Measurements from ENCODE around the gene ACER1. TPM values are rescaled to one million over a fixed set of nuclear protein-coding genes. Genes with fewer than 3 reads are reported as not detected.

Gene ACER1
- total RNA-seq, result 0.28 TPM in 1 of 2 replicates, not detected in the other

DNA sequence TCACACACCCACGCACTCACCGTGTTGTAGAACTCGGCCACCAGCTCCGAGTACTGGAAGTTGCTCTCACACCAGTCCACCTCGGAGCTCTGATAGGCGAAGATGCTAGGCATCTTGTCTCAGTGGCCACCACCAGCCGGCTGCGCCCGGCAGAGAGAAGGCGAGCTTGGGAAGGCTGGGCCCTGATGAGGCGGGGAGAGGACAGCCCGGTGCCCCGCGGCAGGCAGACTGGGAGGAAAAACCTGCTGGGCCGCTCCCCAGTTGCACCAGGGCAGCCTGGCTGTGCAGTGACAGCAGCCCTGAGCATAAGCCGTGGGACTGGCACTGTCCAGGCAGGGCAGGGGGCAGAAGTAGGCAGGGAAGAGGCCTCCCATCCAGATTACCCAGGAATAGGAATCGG, at the start of gene ACER1:
ACER1 (minus strand) TSS at position 174 of the 400 bp plus-strand sequence; CDS start at position 113, 61 bp downstream.
- intact Hi-C loops (cut with micrococcal nuclease), result no loop called here
- Mint-ChIP-seq H3K4me3 (no peak within 1 kb of the TSS), H3K4me1 (no peaks in the 10 kb centered on the region), H3K27ac (no peak within 1 kb of the TSS), H3K27me3 (no peaks in the 10 kb centered on the region), H3K9me3 (no peaks in the 10 kb centered on the region), H3K36me3 (ENCODE audit: low read depth) (no peaks in the 10 kb centered on the region)
- no peak for DNase-seq

- intact Hi-C loops (cut with micrococcal nuclease), result no loop called here
- no peak for DNase-seq
- Mint-ChIP-seq H3K27me3 (no peaks in the 10 kb centered on the region), H3K36me3 (ENCODE audit: low read depth) (peaks cover 62% of the 10 kb centered on the region), H3K4me3 (no peak overlapping the region), H3K4me1 (peaks cover 2% of the 10 kb centered on the region), H3K27ac (no peak overlapping the region), H3K9me3 (no peaks in the 10 kb centered on the region)
Measured at GRCh38 chr19:6383188-6383587, 49.8 kb upstream of the ACER1 start.

- H3K4me1 Mint-ChIP-seq, result no peaks in the 10 kb centered on the region
- H3K36me3 Mint-ChIP-seq (ENCODE audit: low read depth), result peaks cover 50% of the 10 kb centered on the region
- DNase-seq, result no peak
- H3K27ac Mint-ChIP-seq, result no peak overlapping the region
- H3K27me3 Mint-ChIP-seq, result no peaks in the 10 kb centered on the region
- H3K4me3 Mint-ChIP-seq, result no peak overlapping the region
- no peaks in the 10 kb centered on the region for H3K9me3 Mint-ChIP-seq
- intact Hi-C loops (cut with micrococcal nuclease), result no loop called here
Measured at GRCh38 chr19:6381030-6381750, 47.8 kb upstream of the ACER1 start.

- no peak for DNase-seq
- H3K4me1 Mint-ChIP-seq, result no peaks in the 10 kb centered on the region
- no peaks in the 10 kb centered on the region for H3K9me3 Mint-ChIP-seq
- H3K27me3 Mint-ChIP-seq, result no peaks in the 10 kb centered on the region
- peaks cover 42% of the 10 kb centered on the region for H3K36me3 Mint-ChIP-seq (ENCODE audit: low read depth)
- intact Hi-C loops (cut with micrococcal nuclease), result no loop called here
- H3K27ac Mint-ChIP-seq, result no peak overlapping the region
- H3K4me3 Mint-ChIP-seq, result no peak overlapping the region
Measured at GRCh38 chr19:6379744-6380143, 46.3 kb upstream of the ACER1 start.

- Mint-ChIP-seq H3K27me3 (no peaks in the 10 kb centered on the region), H3K9me3 (no peaks in the 10 kb centered on the region), H3K27ac (no peak overlapping the region), H3K4me3 (no peak overlapping the region), H3K4me1 (peaks cover 4% of the 10 kb centered on the region), H3K36me3 (ENCODE audit: low read depth) (peaks cover 37% of the 10 kb centered on the region)
- DNase-seq, result no peak
- intact Hi-C loops (cut with micrococcal nuclease), result no loop called here
Measured at GRCh38 chr19:6378486-6378885, 45.1 kb upstream of the ACER1 start.

GRCh38 chr19:6378041-6378440, 44.6 kb upstream of the ACER1 start:
- intact Hi-C loops (cut with micrococcal nuclease), result no loop called here
- H3K36me3 Mint-ChIP-seq (ENCODE audit: low read depth), result peaks cover 32% of the 10 kb centered on the region
- H3K4me1 Mint-ChIP-seq, result peaks cover 6% of the 10 kb centered on the region
- H3K27ac Mint-ChIP-seq, result no peak overlapping the region
- H3K27me3 Mint-ChIP-seq, result no peaks in the 10 kb centered on the region
- no peaks in the 10 kb centered on the region for H3K9me3 Mint-ChIP-seq
- DNase-seq, result no peak
- H3K4me3 Mint-ChIP-seq, result no peak overlapping the region

- Mint-ChIP-seq H3K36me3 (ENCODE audit: low read depth) (peaks cover 25% of the 10 kb centered on the region), H3K4me3 (no peak overlapping the region), H3K27me3 (no peaks in the 10 kb centered on the region), H3K4me1 (peaks cover 11% of the 10 kb centered on the region), H3K9me3 (no peaks in the 10 kb centered on the region), H3K27ac (no peak overlapping the region)
- intact Hi-C loops (cut with micrococcal nuclease), result no loop called here
- no peak for DNase-seq
Measured at GRCh38 chr19:6376512-6377190, 43.2 kb upstream of the ACER1 start.

- no peak within 1 kb of the TSS for H3K27ac Mint-ChIP-seq
- DNase-seq, result no peak
- peaks cover 11% of the 10 kb centered on the region for H3K4me1 Mint-ChIP-seq
- intact Hi-C loops (cut with micrococcal nuclease), result no loop called here
- H3K4me3 Mint-ChIP-seq, result no peak within 1 kb of the TSS
- no peaks in the 10 kb centered on the region for H3K9me3 Mint-ChIP-seq
- no peaks in the 10 kb centered on the region for H3K27me3 Mint-ChIP-seq
- H3K36me3 Mint-ChIP-seq (ENCODE audit: low read depth), result peaks cover 16% of the 10 kb centered on the region
Measured at GRCh38 chr19:6375411-6376010, 42.1 kb upstream of the ACER1 start, which contains the start of gene PSPN. PSPN (minus strand) TSS chr19:6375933; CDS start chr19:6375849, 84 bp downstream.

- Mint-ChIP-seq H3K4me3 (peak overlapping the region; percentile 21), H3K27ac (no peak overlapping the region), H3K27me3 (no peaks in the 10 kb centered on the region), H3K4me1 (peaks cover 11% of the 10 kb centered on the region), H3K36me3 (ENCODE audit: low read depth) (peaks cover 11% of the 10 kb centered on the region), H3K9me3 (no peaks in the 10 kb centered on the region)
- DNase-seq, result no peak
- intact Hi-C loops (cut with micrococcal nuclease), result loop anchor here (5.0 kb wide), 1 partner anchor 688 kb away; no protein-coding TSS in a partner anchor
Measured at GRCh38 chr19:6374711-6375410, 41.4 kb upstream of the ACER1 start.

GRCh38 chr19:6374161-6374709, 40.8 kb upstream of the ACER1 start:
- H3K27me3 Mint-ChIP-seq, result no peaks in the 10 kb centered on the region
- peaks cover 11% of the 10 kb centered on the region for H3K36me3 Mint-ChIP-seq (ENCODE audit: low read depth)
- peak overlapping the region; percentile 21 for H3K4me3 Mint-ChIP-seq
- H3K4me1 Mint-ChIP-seq, result peaks cover 11% of the 10 kb centered on the region
- no peak for DNase-seq
- intact Hi-C loops (cut with micrococcal nuclease), result loop anchor here (5.0 kb wide), 1 partner anchor 687 kb away; no protein-coding TSS in a partner anchor
- no peaks in the 10 kb centered on the region for H3K9me3 Mint-ChIP-seq
- H3K27ac Mint-ChIP-seq, result no peak overlapping the region

GRCh38 chr19:6373813-6374108, 40.3 kb upstream of the ACER1 start:
- Mint-ChIP-seq H3K27me3 (no peaks in the 10 kb centered on the region), H3K9me3 (no peaks in the 10 kb centered on the region), H3K36me3 (ENCODE audit: low read depth) (peaks cover 14% of the 10 kb centered on the region), H3K4me1 (peaks cover 11% of the 10 kb centered on the region), H3K27ac (peak overlapping the region; percentile 94), H3K4me3 (peak overlapping the region; percentile 92)
- no peak for DNase-seq
- intact Hi-C loops (cut with micrococcal nuclease), result loop anchor here (1.0 to 5.0 kb wide), 4 partner anchors 20 to 686 kb away; partner anchors contain the start of genes GPR108 and GTF2F1

GRCh38 chr19:6373096-6373812, 39.8 kb upstream of the ACER1 start:
- DNase-seq, result peak; percentile 100
- Mint-ChIP-seq H3K36me3 (ENCODE audit: low read depth) (peaks cover 14% of the 10 kb centered on the region), H3K27ac (peak overlapping the region; percentile 94), H3K9me3 (no peaks in the 10 kb centered on the region), H3K4me1 (peaks cover 11% of the 10 kb centered on the region), H3K4me3 (peak overlapping the region; percentile 92), H3K27me3 (no peaks in the 10 kb centered on the region)
- intact Hi-C loops (cut with micrococcal nuclease), result loop anchor here (1.0 to 5.0 kb wide), 4 partner anchors 20 to 686 kb away; partner anchors contain the start of genes GPR108 and GTF2F1

DNA sequence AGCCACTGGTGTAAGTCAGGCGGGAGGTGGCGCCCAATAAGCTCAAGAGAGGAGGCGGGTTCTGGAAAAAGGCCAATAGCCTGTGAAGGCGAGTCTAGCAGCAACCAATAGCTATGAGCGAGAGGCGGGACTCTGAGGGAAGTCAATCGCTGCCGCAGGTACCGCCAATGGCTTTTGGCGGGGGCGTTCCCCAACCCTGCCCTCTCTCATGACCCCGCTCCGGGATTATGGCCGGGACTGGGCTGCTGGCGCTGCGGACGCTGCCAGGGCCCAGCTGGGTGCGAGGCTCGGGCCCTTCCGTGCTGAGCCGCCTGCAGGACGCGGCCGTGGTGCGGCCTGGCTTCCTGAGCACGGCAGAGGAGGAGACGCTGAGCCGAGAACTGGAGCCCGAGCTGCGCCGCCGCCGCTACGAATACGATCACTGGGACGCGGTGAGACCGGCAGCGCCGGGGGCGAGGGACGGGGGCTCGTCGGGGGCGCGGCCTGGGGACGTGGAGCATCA, 39.2 kb upstream of the ACER1 start, which contains the start of gene ALKBH7:
ALKBH7 (plus strand) TSS at position 201 of the 502 bp plus-strand sequence; CDS start at position 228, 27 bp downstream.
- Mint-ChIP-seq H3K36me3 (ENCODE audit: low read depth) (peaks cover 16% of the 10 kb centered on the region), H3K27ac (peak within 1 kb of the TSS; percentile 94), H3K4me3 (peak within 1 kb of the TSS; percentile 92), H3K27me3 (no peaks in the 10 kb centered on the region), H3K4me1 (peaks cover 11% of the 10 kb centered on the region), H3K9me3 (no peaks in the 10 kb centered on the region)
- peak; percentile 99 for DNase-seq
- intact Hi-C loops (cut with micrococcal nuclease), result loop anchor here (1.0 to 5.0 kb wide), 5 partner anchors 11 to 685 kb away; partner anchors contain the start of genes CLPP, GPR108 and GTF2F1

Data from activated CD4-positive, alpha-beta T cell treated with anti-CD3 and anti-CD28 coated beads, Interleukin-2, amount 10 ng/mL, durations not matched to agents 24 days and 14 days (primary cell).